HUES64 (cell line): ENCODE data around the gene GSK3B.

ENCODE experiments used
- H3K27ac ChIP-seq: 2 replicates; pipeline ENCODE4 v1.7.0; 2013; ENCODE audit warnings: low read depth, low read length, inconsistent platforms
- H3K27me3 ChIP-seq: 2 replicates; pipeline ENCODE4 v1.6.1; 2013; ENCODE audit warnings: mild to moderate bottlenecking, low read length; ENCODE audit not compliant: insufficient read depth
- H3K36me3 ChIP-seq: 2 replicates; pipeline ENCODE4 v1.6.1; 2013; ENCODE audit warnings: mild to moderate bottlenecking, low read length; ENCODE audit not compliant: insufficient read depth
- H3K4me1 ChIP-seq: 2 replicates; pipeline ENCODE4 v1.6.1; 2013; ENCODE audit warnings: mild to moderate bottlenecking, low read length, moderate library complexity; ENCODE audit not compliant: insufficient read depth
- H3K4me3 ChIP-seq: 2 replicates; pipeline ENCODE4 v1.5.1; 2013; ENCODE audit warnings: mild to moderate bottlenecking, low read length, moderate library complexity
- H3K9ac ChIP-seq: 2 replicates; pipeline ENCODE4 v1.6.1; 2013; ENCODE audit warnings: mild to moderate bottlenecking, low read depth, low read length
- H3K9me3 ChIP-seq: 2 replicates; pipeline ENCODE4 v1.6.1; 2013; ENCODE audit warnings: low read depth, low read length; ENCODE audit not compliant: insufficient read depth
- WGBS: fragments of 150-250, 120-280 bp; methylation state at CpG from one replicate; pipeline ENCODE4 v1.1.7; 2013; ENCODE audit warnings: missing lambda C conversion rate; 5-methylcytosine and 5-hydroxymethylcytosine counted together

The GSK3B gene

DNA sequence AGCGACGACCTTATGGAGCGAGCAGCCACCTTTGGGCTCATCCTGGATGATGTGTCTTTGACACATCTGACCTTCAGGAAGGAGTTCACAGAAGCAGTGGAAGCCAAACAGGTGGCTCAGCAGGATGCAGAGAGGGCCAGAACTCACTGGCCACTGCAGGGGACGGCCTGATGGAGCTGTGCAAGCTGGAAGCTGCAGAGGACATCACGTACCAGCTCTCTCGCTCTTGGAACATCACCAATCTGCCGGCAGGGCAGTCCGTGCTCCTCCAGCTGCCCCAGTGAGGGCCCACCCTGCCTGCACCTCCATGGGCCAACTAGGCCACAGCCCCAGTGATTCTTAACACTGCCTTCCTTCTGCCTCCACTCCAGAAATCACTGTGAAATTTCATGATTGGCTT, 302.0 kb downstream of the GSK3B start:
- WGBS = 95% methylated on average over 8 of the region's 8 CpGs

DNA sequence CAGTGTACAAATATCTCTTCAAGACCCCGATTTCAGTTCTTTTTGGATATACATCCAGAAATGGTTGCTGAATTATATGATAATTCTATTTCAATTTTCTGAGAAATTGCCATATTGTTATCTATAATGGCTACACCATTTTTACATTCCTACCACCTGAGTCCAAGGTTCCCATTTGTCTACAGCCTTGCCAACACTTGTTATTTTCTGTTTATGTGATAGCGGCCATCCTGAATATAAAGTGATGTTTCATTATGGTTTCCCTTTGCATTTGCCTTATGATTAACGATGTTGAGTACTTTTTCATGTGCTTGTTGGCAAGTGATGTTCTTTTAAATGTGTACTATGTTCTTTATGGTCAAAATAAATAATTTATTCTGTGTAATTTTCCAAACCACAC, 303.9 kb downstream of the GSK3B start:
- no peak overlapping the region for H3K9ac ChIP-seq
- no peak overlapping the region for H3K27ac ChIP-seq
- peaks cover 7% of the 10 kb centered on the region for H3K4me1 ChIP-seq
- H3K36me3 ChIP-seq = no peaks in the 10 kb centered on the region
- no peaks in the 10 kb centered on the region for H3K9me3 ChIP-seq
- H3K4me3 ChIP-seq = no peak overlapping the region
- WGBS = 94% methylated on average over 2 of the region's 3 CpGs
- H3K27me3 ChIP-seq = no peaks in the 10 kb centered on the region

More for the DNA sequence above, 302.0 kb downstream of the GSK3B start:
- Histone ChIP-seq H3K9me3 (no peaks in the 10 kb centered on the region), H3K4me3 (no peak overlapping the region), H3K4me1 (peaks cover 17% of the 10 kb centered on the region), H3K36me3 (no peaks in the 10 kb centered on the region), H3K27ac (no peak overlapping the region), H3K9ac (no peak overlapping the region), H3K27me3 (no peaks in the 10 kb centered on the region)

DNA sequence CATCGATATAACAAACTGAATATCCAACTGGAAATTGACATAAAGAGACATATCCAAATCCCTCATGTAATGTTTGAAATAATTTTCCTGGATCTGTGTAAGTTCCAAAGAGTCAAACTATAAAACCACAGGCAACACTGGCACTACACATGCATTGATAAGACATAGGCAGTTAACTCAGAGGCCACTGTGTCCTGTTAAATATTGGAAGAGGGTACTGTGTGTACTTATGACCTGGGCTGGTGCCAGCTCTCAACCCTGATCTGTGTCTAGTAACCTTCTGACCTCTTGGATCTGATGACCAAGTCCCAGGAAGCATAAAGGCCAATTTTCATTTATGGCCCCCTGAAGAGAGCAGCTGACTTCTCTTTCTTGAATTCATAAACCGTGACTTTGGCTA, 307.8 kb downstream of the GSK3B start:
- Histone ChIP-seq H3K4me3 (no peak overlapping the region), H3K9me3 (no peaks in the 10 kb centered on the region), H3K9ac (no peak overlapping the region), H3K27ac (no peak overlapping the region), H3K4me1 (no peaks in the 10 kb centered on the region), H3K27me3 (no peaks in the 10 kb centered on the region), H3K36me3 (no peaks in the 10 kb centered on the region)
- WGBS = 98% methylated on average over 2 of the region's 2 CpGs

DNA sequence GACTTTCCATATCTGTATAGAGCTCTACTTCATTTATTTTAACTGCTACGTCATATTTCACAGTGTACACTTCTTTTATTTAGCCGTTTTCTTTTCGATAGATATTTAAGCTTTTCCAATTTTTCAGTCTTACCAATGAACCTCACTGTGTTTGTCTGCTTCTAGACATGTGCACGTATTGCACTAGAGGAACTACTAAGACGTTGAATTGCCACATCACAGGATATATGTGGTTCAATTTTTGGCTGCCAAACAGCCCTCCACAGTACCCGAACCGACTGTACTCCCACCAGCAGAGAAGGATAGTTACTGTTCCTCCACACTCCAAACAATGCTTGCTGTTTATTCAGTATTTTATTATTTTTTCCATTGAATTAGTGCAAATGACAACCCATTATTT, 310.4 kb downstream of the GSK3B start:
- H3K9me3 ChIP-seq = no peaks in the 10 kb centered on the region
- no peaks in the 10 kb centered on the region for H3K4me1 ChIP-seq
- H3K4me3 ChIP-seq = no peak overlapping the region
- H3K9ac ChIP-seq = no peak overlapping the region
- H3K36me3 ChIP-seq = no peaks in the 10 kb centered on the region
- WGBS = 78% methylated on average over 7 of the region's 7 CpGs
- no peaks in the 10 kb centered on the region for H3K27me3 ChIP-seq
- H3K27ac ChIP-seq = no peak overlapping the region

DNA sequence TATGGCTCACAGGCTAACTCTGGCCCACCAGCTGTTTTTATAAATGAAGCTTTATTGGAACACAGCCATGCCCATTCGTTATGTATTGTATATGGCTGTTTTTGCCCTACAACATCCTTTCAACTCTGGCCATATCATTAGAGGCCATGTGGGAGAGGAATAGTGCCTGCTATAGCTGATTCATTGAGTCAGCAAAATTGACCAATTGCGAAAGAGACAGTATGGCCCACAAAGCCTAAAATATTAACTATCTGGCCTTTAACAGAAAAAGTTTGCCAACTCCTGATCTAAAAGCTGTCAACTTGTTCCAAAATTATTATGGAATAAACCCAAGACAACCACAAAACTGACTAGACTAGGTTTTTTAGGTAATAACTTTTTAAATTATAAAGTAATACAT, 311.0 kb downstream of the GSK3B start:
- WGBS = 94% methylated on average over 2 of the region's 2 CpGs

DNA sequence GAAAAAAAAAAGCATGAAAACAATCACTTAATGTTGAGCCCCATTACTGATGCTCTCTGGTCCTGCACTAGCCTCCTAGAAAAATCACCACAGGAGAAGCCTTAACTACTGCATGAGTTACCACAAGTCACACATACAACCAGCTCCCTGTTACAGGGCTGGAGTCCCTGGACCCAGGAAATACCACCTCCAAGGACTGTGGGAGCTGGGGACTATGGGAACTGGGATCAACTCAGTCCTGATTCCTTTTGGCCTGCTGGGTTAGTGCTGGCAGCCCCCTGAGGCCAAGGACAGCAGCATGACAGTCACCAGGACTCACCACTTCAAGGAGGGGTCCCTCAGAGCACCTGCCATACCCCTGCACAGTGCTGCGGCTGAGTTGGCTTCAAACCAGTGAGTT, 311.8 kb downstream of the GSK3B start:
- Histone ChIP-seq H3K27ac (no peak overlapping the region), H3K9ac (no peak overlapping the region), H3K9me3 (no peaks in the 10 kb centered on the region), H3K4me1 (no peaks in the 10 kb centered on the region), H3K4me3 (no peak overlapping the region), H3K27me3 (no peaks in the 10 kb centered on the region), H3K36me3 (no peaks in the 10 kb centered on the region)
- 95% methylated on average over 1 of the region's 1 CpG for WGBS

More for the DNA sequence above, 311.0 kb downstream of the GSK3B start:
- Histone ChIP-seq H3K27me3 (no peaks in the 10 kb centered on the region), H3K9me3 (no peaks in the 10 kb centered on the region), H3K4me1 (no peaks in the 10 kb centered on the region), H3K9ac (no peak overlapping the region), H3K4me3 (no peak overlapping the region), H3K27ac (no peak overlapping the region), H3K36me3 (no peaks in the 10 kb centered on the region)

DNA sequence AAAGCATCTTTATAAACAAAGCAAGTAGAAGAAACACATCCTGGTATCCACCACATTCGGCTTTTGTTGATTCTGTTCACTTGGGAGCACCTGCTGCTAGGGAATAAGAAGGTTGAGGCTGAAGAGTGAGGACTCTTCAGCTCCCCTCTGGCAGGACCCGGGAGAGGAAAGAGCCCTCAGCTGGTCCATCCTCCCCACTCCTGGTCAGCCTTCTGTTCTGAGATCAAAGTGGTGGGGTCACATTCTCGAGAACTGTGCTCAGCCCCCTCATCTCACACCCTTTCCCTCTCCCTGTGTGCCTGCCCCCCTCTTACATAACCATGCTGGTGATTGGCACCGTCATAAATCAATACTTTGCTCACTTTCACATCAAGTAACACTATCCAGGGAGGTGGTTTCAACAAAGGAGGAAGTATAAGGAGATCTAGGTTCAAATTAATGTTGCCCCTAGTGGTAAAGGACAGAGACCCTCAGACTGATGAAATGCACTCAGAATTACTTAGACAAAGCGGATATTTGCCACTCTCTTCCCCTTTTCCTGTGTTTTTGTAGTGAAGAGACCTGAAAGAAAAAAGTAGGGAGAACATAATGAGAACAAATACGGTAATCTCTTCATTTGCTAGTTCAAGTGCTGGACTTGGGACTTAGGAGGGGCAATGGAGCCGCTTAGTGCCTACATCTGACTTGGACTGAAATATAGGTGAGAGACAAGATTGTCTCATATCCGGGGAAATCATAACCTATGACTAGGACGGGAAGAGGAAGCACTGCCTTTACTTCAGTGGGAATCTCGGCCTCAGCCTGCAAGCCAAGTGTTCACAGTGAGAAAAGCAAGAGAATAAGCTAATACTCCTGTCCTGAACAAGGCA, 312.7 kb downstream of the GSK3B start, which contains the start of gene NR1I2:
Gene NR1I2, plus strand, starts transcription at position 772 of the 869 bp plus-strand sequence.
- WGBS = 93% methylated on average over 10 of the region's 10 CpGs

DNA sequence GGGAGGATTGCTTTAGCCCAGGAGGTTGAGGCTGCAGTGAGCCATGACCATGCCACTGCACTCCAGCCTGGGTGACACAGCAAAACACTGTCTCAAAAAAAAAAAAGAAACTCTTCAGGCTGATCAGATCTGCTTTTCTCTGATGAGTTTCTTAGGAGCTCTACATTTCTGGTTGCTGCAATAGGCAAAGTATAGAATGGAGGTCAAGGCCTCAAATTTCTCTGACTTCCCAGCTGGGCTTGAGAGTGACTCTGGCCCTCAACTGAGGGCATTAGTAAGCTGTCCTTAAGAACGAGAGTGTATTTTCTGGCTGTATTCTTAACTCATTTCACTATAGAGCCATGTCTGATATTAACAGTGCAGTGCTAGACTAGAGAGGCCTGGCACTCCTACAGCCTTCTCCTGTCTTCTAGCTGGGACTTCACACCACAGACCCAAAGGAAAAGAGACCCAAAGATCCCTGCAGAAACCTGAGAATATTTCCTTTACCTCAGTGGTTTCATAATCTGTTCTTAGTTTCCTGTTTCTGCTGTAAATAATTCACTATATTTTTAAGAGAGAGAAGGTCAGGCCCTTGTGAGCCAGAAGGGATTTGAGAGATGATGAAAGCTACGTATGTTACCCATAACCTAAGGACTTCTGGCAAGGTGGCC, 314.4 kb downstream of the GSK3B start:
- no peaks in the 10 kb centered on the region for H3K4me1 ChIP-seq
- no peaks in the 10 kb centered on the region for H3K36me3 ChIP-seq
- 85% methylated on average over 2 of the region's 2 CpGs for WGBS
- no peak overlapping the region for H3K27ac ChIP-seq
- H3K9me3 ChIP-seq = peaks cover 7% of the 10 kb centered on the region; the same call in 1 of the 2 replicates
- no peak overlapping the region for H3K9ac ChIP-seq
- H3K27me3 ChIP-seq = no peaks in the 10 kb centered on the region
- H3K4me3 ChIP-seq = no peak overlapping the region

More for the DNA sequence above, 312.7 kb downstream of the GSK3B start, which contains the start of gene NR1I2:
- peaks cover 2% of the 10 kb centered on the region; the same call in 1 of the 2 replicates for H3K9me3 ChIP-seq
- no peak within 1 kb of the TSS for H3K9ac ChIP-seq
- H3K4me1 ChIP-seq = no peaks in the 10 kb centered on the region
- no peaks in the 10 kb centered on the region for H3K27me3 ChIP-seq
- no peak within 1 kb of the TSS for H3K4me3 ChIP-seq
- H3K36me3 ChIP-seq = no peaks in the 10 kb centered on the region
- H3K27ac ChIP-seq = no peak within 1 kb of the TSS

DNA sequence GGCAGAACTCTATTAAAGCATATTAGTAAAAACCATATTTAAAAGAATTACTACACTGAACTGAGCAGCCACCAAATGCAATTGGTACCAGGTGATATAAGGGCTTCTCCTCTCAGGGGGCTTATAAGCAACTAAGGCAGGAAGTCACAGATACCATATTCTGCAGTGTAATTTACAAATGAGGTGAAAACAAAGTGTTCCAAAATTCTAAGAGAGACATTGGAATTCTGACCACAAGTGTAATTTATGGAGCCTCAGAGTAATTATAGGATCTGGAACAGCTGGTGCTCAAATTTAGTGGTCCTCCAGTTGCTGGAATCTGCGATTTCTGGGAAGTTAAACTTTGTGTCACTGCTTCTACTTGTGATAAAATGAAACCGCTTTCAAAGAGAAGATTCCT, 315.4 kb downstream of the GSK3B start:
- no peaks in the 10 kb centered on the region for H3K27me3 ChIP-seq
- no peaks in the 10 kb centered on the region for H3K36me3 ChIP-seq
- WGBS = 96% methylated on average over 2 of the region's 2 CpGs
- no peaks in the 10 kb centered on the region for H3K4me1 ChIP-seq
- no peak overlapping the region for H3K4me3 ChIP-seq
- H3K9ac ChIP-seq = no peak overlapping the region
- peaks cover 7% of the 10 kb centered on the region; the same call in 1 of the 2 replicates for H3K9me3 ChIP-seq
- no peak overlapping the region for H3K27ac ChIP-seq

DNA sequence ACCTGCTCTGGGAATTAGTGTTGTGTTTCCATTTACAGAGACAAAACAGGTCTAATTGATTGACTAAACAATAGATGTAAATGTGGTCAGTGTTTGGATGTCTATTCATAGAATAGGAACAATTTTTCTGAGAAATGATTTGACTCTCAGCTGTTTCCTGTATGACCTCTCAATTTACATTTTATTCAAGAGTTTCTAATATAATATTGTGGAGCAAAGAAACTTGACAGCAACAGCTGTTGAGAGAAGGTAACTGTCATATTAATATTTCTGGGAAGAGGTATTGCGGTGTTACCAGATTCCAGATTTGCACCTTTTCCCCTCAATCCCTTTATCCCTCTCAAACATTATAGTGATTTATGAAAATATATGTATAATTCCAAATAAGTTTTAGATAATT, 316.1 kb downstream of the GSK3B start:
- Histone ChIP-seq H3K9ac (no peak overlapping the region), H3K36me3 (no peaks in the 10 kb centered on the region), H3K27me3 (no peaks in the 10 kb centered on the region), H3K4me1 (no peaks in the 10 kb centered on the region), H3K9me3 (peaks cover 7% of the 10 kb centered on the region; the same call in 1 of the 2 replicates), H3K27ac (no peak overlapping the region), H3K4me3 (no peak overlapping the region)
- no CpG with 5 or more reads among the region's 1 CpG for WGBS

DNA sequence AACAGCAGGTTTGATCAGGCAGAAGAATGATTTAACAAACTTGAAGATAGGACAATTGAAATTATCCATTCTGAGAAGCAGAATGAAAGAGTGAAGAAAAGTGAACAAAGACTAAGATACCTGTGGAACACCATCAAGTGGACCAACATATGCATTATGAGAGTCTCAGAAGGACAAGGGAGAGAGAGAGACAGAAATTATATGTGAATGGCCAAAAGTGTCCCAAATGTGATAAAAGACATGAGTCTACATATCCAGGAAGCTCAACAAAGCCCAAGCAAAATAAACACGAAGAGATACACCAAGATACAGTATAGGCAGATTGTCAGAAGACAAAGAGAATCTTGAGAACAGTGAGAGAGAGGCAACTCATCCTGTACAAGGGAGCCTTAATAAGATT, 317.9 kb downstream of the GSK3B start:
- Histone ChIP-seq H3K27ac (no peak overlapping the region), H3K4me3 (no peak overlapping the region), H3K9me3 (peaks cover 7% of the 10 kb centered on the region; the same call in 1 of the 2 replicates), H3K36me3 (no peaks in the 10 kb centered on the region), H3K4me1 (no peaks in the 10 kb centered on the region), H3K9ac (no peak overlapping the region), H3K27me3 (no peaks in the 10 kb centered on the region)
- WGBS = 69% methylated on average over 1 of the region's 1 CpG
